HepG2 (cell line): ENCODE results near the gene METRN. TPM values are rescaled to one million over a fixed set of nuclear protein-coding genes. Genes with fewer than 3 reads are reported as not detected.

Experiments used
- ATAC-seq: fragments of 200-7000 bp; cut with Tn5 transposase; 3 replicates; pipeline ENCODE4 v1.9.1; 2020; ENCODE audit warnings: mild to moderate bottlenecking, moderate library complexity
- BruUV-seq: library from RNA; stranded (reverse); fragments of 400-500 nt; replicated peaks from 2 replicates; lab custom pipeline; 2021; lab: Mats Ljungman, UMichigan
- CTCF ChIA-PET: fragments of 300-600 bp; formaldehyde crosslinking; extraction: SDS; loops from one replicate; lab custom pipeline; 2021; ENCODE audit warnings: low total read pairs, inconsistent platforms, low intra/inter-chr PET ratio; lab: Yijun Ruan, JAX
- POLR2A ChIA-PET: fragments of 350-600 bp; sonication (Branson Sonifier 250); formaldehyde crosslinking; loops from one replicate; lab custom pipeline; 2020; ENCODE audit warnings: antibody characterized with exemption, inconsistent platforms; lab: Yijun Ruan, JAX
- DNase-seq: peaks from one replicate; pipeline ENCODE4 v3.0.0-alpha.2; 2015; ENCODE audit warnings: low spot score
- FAIRE-seq: peaks from 3 replicates; lab custom pipeline; 2011; peaks lifted over from hg19 to GRCh38; lab: Jason Lieb, UNC
- H2AFZ ChIP-seq: one replicate; pipeline ENCODE4 v1.6.1; 2011; ENCODE audit warnings: low read length, inconsistent platforms
- H3K27ac ChIP-seq: fragments of 300-600 bp; 3 replicates; pipeline ENCODE4 v1.8.0; 2011; ENCODE audit warnings: mixed run types, mild to moderate bottlenecking, mixed read lengths, low read length, inconsistent platforms; ENCODE audit not compliant: insufficient read depth; ENCODE audit errors: extremely low read length
- H3K27me3 ChIP-seq, 2 experiments: fragments of 200-600 bp in 1 of 2; 2 replicates in 1 of 2; 3 replicates in 1 of 2; pipeline versions ENCODE4 v1.6.0 to v1.8.0; 2011; ENCODE audit warnings: low read length in 2 of 2, mild to moderate bottlenecking in 2 of 2, moderate library complexity in 2 of 2, inconsistent platforms in 1 of 2; ENCODE audit not compliant: insufficient read depth in 2 of 2, control insufficient read depth in 1 of 2
- H3K36me3 ChIP-seq, 2 experiments: fragments of 200-600 bp in 1 of 2; replicated peaks in 1 of 2; 2 replicates in 1 of 2; 3 replicates in 1 of 2; pipeline versions ENCODE4 v1.5.1 to v1.8.0; 2011; ENCODE audit warnings: low read length in 2 of 2, inconsistent platforms in 1 of 2; ENCODE audit not compliant: insufficient read depth in 2 of 2, control insufficient read depth in 1 of 2
- H3K4me1 ChIP-seq: 2 replicates; pipeline ENCODE4 v1.5.1; 2012; ENCODE audit warnings: low read length, inconsistent platforms; ENCODE audit not compliant: insufficient read depth
- H3K4me2 ChIP-seq: 2 replicates; pipeline ENCODE4 v1.6.0; 2011; ENCODE audit warnings: low read depth, low read length, inconsistent platforms
- H3K4me3 ChIP-seq, 3 experiments: fragments of 200-600 bp in 1 of 3; sonication (generic), shearing (Covaris generic) in 1 of 3; replicated peaks in 1 of 3; 2 replicates each; pipeline ENCODE4 v1.5.1; 2011 to 2016; ENCODE audit warnings: low read length in 3 of 3, inconsistent platforms in 2 of 3, low read depth in 2 of 3, mild to moderate bottlenecking in 2 of 3, control low read depth in 1 of 3, mixed read lengths in 1 of 3; ENCODE audit not compliant: insufficient read depth in 1 of 3
- H3K79me2 ChIP-seq: one replicate; pipeline ENCODE4 v1.6.1; 2011; ENCODE audit warnings: low read length, inconsistent platforms; ENCODE audit not compliant: insufficient read depth
- H3K9ac ChIP-seq: 2 replicates; pipeline ENCODE4 v1.6.0; 2011; ENCODE audit warnings: mild to moderate bottlenecking, low read depth, low read length, inconsistent platforms; ENCODE audit not compliant: insufficient read depth
- H3K9me3 ChIP-seq: 2 replicates; pipeline ENCODE4 v1.5.1; 2012; ENCODE audit warnings: mild to moderate bottlenecking, low read length
- H4K20me1 ChIP-seq: 2 replicates; pipeline ENCODE4 v1.6.0; 2011; ENCODE audit warnings: inconsistent platforms, mild to moderate bottlenecking, low read length, moderate library complexity; ENCODE audit not compliant: insufficient read depth
- ARNT2 ChIP-seq: sonication (generic); formaldehyde crosslinking; IDR thresholded peaks from 2 replicates; pipeline ENCODE4 v1.8.0; 2022; ENCODE audit warnings: mild to moderate bottlenecking, low read depth, missing genetic modification reagents, moderate library complexity
- BCL6 ChIP-seq: IDR thresholded peaks from 2 replicates; pipeline ENCODE4 v1.6.1; 2016; ENCODE audit warnings: missing genetic modification reagents, missing compliant biosample characterization
- CCDC6 ChIP-seq: sonication (generic); formaldehyde crosslinking; IDR thresholded peaks from 2 replicates; pipeline ENCODE4 v1.8.1; 2022; ENCODE audit warnings: mild to moderate bottlenecking, missing genetic modification reagents, moderate library complexity
- GATA4 ChIP-seq: sonication (generic); IDR thresholded peaks from 2 replicates; pipeline ENCODE4 v1.6.1; 2016; ENCODE audit warnings: antibody characterized with exemption, low read depth, borderline replicate concordance
- HHEX ChIP-seq: IDR thresholded peaks from 2 replicates; pipeline ENCODE4 v1.6.1; 2016; ENCODE audit warnings: control low read depth
- KAT8 ChIP-seq: IDR thresholded peaks from 2 replicates; pipeline ENCODE4 v1.6.1; 2016; ENCODE audit warnings: missing genetic modification reagents, missing compliant biosample characterization
- MIXL1 ChIP-seq: IDR thresholded peaks from 2 replicates; pipeline ENCODE4 v1.6.1; 2016
- NFYB ChIP-seq: sonication (generic); formaldehyde crosslinking; IDR thresholded peaks from 2 replicates; pipeline ENCODE4 v1.4.0; 2020; ENCODE audit warnings: missing genetic modification reagents
- ONECUT2 ChIP-seq: sonication (generic); formaldehyde crosslinking; IDR thresholded peaks from 2 replicates; pipeline ENCODE4 v1.4.0; 2020; ENCODE audit warnings: missing genetic modification reagents
- PTBP1 ChIP-seq: fragments of 200-400 bp; formaldehyde crosslinking; IDR thresholded peaks from 2 replicates; pipeline ENCODE4 v1.6.1; 2018; ENCODE audit warnings: low read length, low read depth; ENCODE audit not compliant: poor library complexity, severe bottlenecking
- RFXANK ChIP-seq: IDR thresholded peaks from 2 replicates; pipeline ENCODE4 v1.6.1; 2016
- ZFP37 ChIP-seq: sonication (generic); formaldehyde crosslinking; IDR thresholded peaks from 2 replicates; pipeline ENCODE4 v1.4.0; 2020; ENCODE audit warnings: missing genetic modification reagents, borderline replicate concordance
- ZNF629 ChIP-seq: sonication (generic); formaldehyde crosslinking; conservative IDR thresholded peaks from 2 replicates; pipeline ENCODE4 v1.5.0; 2020; ENCODE audit warnings: missing genetic modification reagents
- ZNF777 ChIP-seq: sonication (generic); formaldehyde crosslinking; IDR thresholded peaks from 2 replicates; pipeline ENCODE4 v1.4.0; 2020; ENCODE audit warnings: missing genetic modification reagents
- ZSCAN31 ChIP-seq: sonication (generic); formaldehyde crosslinking; IDR thresholded peaks from 2 replicates; pipeline ENCODE4 v1.5.0; 2020; ENCODE audit warnings: low read depth, mild to moderate bottlenecking, missing genetic modification reagents
- WGBS: methylation state at CpG from one replicate; pipeline ENCODE4 v1.1.6; 2017; ENCODE audit warnings: low lambda C conversion rate; 5-methylcytosine and 5-hydroxymethylcytosine counted together
- in situ Hi-C: cut with HindIII; loops from 2 replicates; pipeline ENCODE4 v1.10.0; 2017; ENCODE audit warnings: low pct_unique_long_range_greater_than_20kb; ENCODE audit not compliant: extremely low pct_ligation_motif_present
- intact Hi-C: fragments of 100-400 bp; cut with micrococcal nuclease; formaldehyde crosslinking; loops from one replicate; pipeline ENCODE4 v1.10.0; 2022; ENCODE audit not compliant: unreplicated experiment
- polyA plus RNA-seq, 8 experiments: library from polyadenylated mRNA; depleted of rRNA in 3 of 8; stranded (reverse) in 7 of 8; unstranded in 1 of 8; fragments of >200 nt; fragmentation: Illumina TruSeq in 4 of 8; extraction: Trizol in 4 of 8; gene quantifications; 2 replicates each; pipeline versions ENCODE4 v1.2.1 to v1.2.3, GENCODE V29; 2011 to 2016; ENCODE audit warnings: low read depth in 4 of 8, missing spikeins in 1 of 8, mixed read lengths in 1 of 8; ENCODE audit not compliant: insufficient read depth in 1 of 8
- total RNA-seq, 5 experiments: library from RNA; depleted of rRNA; stranded (reverse); fragments of >200 nt; fragmentation: Illumina TruSeq; extraction: Trizol; gene quantifications; 2 replicates each; pipeline ENCODE4 v1.2.3, GENCODE V29; 2016; ENCODE audit warnings: low read depth in 1 of 5
- TF ChIP-seq, protein P1 (sequence below): sonication (generic); formaldehyde crosslinking; IDR thresholded peaks from 2 replicates; pipeline ENCODE4 v1.8.1; 2023; ENCODE audit warnings: mild to moderate bottlenecking, missing genetic modification reagents
- TF ChIP-seq, protein P2 (sequence below): sonication (generic); formaldehyde crosslinking; IDR thresholded peaks from 2 replicates; pipeline ENCODE4 v1.4.0; 2020; ENCODE audit warnings: mild to moderate bottlenecking, missing genetic modification reagents
- TF ChIP-seq, protein P3 (sequence below): sonication (generic); formaldehyde crosslinking; IDR thresholded peaks from 2 replicates; pipeline ENCODE4 v1.5.0; 2020; ENCODE audit warnings: missing genetic modification reagents
- TF ChIP-seq, protein P4 (sequence below): sonication (generic); formaldehyde crosslinking; IDR thresholded peaks from 2 replicates; pipeline ENCODE4 v1.4.0; 2020; ENCODE audit warnings: missing genetic modification reagents

The METRN gene
- total and polyA plus RNA-seq, 2 of the 13 experiments (the other 11 are each of a cell fraction or from before 2014, with no cell fraction given) = 25.5 to 46.1 TPM

DNA sequence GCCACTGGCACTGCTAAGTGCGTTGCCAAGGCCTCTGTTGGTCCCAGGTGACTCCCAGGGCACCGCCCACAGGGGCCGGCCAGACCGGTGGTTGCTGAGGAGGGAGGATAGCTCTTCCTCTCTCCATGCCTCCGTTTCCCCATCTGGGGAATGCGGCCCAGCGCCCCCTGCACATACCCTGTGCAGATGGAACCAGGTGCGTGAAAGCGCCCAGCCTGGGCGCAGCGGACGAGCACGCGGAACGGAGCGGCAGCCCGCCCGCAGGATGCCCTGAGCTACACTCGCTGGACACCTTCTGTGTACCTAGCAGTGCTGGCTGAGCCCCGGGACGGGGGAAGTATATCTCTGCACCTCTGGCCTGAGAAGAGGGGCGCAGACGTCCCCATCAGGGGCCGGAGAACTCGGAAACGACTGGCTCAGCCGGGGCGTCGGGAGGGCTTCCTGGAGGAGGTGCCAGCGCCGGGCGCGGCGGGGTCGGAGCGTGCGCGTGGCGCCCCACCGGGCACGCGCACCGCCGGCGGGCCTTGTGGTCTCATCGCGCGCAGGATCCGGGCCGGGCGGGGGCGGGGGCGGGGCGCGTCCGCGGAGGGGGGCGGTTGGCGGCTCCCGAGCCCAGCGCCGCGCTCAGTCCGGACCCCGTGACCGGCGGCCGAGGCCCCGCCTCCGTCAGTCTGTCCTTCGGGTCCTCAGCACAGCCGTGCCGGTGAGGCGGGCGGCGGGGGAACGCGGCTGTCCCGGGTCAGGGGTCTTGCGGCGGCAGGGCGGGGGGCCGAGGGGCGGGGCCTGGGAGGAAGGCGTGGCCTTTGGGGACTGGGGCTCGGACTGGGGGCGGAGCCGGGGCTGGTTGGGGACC is 11.7 kb downstream of the METRN start, which contains the start of the genes CCDC78 and HAGHL:
TSS of gene CCDC78 (minus strand) at position 6 of the 853 bp plus-strand sequence. CDS start 76 bp downstream, outside the sequence.
TSS of gene HAGHL (plus strand) at position 669 of the 853 bp plus-strand sequence. CDS start 404 bp downstream, outside the sequence.
- H3K4me2 ChIP-seq = peak within 1 kb of the TSS; percentile 94
- H3K9ac ChIP-seq = peak within 1 kb of the TSS; percentile 69
- H3K4me1 ChIP-seq = peaks cover 16% of the 10 kb centered on the region
- no peak within 1 kb of the TSS for H2AFZ ChIP-seq
- in situ Hi-C loops = no loop called here
- H3K36me3 ChIP-seq = no peaks in the 10 kb centered on the region
- no peak within 1 kb of the TSS for H3K27ac ChIP-seq
- H4K20me1 ChIP-seq = no peaks in the 10 kb centered on the region
- POLR2A ChIA-PET = interaction anchor here (1.1 to 2.6 kb wide), 5 partner anchors 11 to 34 kb away, joined by 3 to 14 read pairs (median 7); partner anchors contain the start of genes CIAO3 and MSLN
- DNase-seq (no peak), ATAC-seq (peak; percentile 19), FAIRE-seq (no peak)
- no peaks in the 10 kb centered on the region for H3K79me2 ChIP-seq
- no peaks in the 10 kb centered on the region for H3K9me3 ChIP-seq
- H3K27me3 ChIP-seq = peaks cover 0 to 3% of the 10 kb centered on the region in 2 experiments; a peak in 1 of 5 replicates
- intact Hi-C loops = no loop called here
- 7% methylated on average over 12 of the region's 88 CpGs for WGBS
- H3K4me3 ChIP-seq = peak within 1 kb of the TSS; percentile 57 to 82 (median 66)
- CTCF ChIA-PET = no interaction called here
- no TSS peak for BruUV-seq
- TF ChIP-seq, protein P1, sequence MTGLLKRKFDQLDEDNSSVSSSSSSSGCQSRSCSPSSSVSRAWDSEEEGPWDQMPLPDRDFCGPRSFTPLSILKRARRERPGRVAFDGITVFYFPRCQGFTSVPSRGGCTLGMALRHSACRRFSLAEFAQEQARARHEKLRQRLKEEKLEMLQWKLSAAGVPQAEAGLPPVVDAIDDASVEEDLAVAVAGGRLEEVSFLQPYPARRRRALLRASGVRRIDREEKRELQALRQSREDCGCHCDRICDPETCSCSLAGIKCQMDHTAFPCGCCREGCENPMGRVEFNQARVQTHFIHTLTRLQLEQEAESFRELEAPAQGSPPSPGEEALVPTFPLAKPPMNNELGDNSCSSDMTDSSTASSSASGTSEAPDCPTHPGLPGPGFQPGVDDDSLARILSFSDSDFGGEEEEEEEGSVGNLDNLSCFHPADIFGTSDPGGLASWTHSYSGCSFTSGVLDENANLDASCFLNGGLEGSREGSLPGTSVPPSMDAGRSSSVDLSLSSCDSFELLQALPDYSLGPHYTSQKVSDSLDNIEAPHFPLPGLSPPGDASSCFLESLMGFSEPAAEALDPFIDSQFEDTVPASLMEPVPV (CRISPR knock-in tag) = no peak
- TF ChIP-seq ZNF629 (CRISPR knock-in tag) (no peak), GATA4 (no peak), CCDC6 (CRISPR knock-in tag) (no peak), NFYB (CRISPR knock-in tag) (no peak), ZNF777 (CRISPR knock-in tag) (0 out of 2 replicates have a peak, but pooled peaks have one; percentile 16), ZFP37 (CRISPR knock-in tag) (no peak), RFXANK (CRISPR knock-in tag) (no peak), PTBP1 (no peak), ZSCAN31 (CRISPR knock-in tag) (no peak), MIXL1 (CRISPR knock-in tag) (no peak), KAT8 (CRISPR knock-in tag) (no peak), BCL6 (no peak), ONECUT2 (CRISPR knock-in tag) (no peak), HHEX (CRISPR knock-in tag) (no peak), ARNT2 (CRISPR knock-in tag) (no peak)
- TF ChIP-seq, protein P2, sequence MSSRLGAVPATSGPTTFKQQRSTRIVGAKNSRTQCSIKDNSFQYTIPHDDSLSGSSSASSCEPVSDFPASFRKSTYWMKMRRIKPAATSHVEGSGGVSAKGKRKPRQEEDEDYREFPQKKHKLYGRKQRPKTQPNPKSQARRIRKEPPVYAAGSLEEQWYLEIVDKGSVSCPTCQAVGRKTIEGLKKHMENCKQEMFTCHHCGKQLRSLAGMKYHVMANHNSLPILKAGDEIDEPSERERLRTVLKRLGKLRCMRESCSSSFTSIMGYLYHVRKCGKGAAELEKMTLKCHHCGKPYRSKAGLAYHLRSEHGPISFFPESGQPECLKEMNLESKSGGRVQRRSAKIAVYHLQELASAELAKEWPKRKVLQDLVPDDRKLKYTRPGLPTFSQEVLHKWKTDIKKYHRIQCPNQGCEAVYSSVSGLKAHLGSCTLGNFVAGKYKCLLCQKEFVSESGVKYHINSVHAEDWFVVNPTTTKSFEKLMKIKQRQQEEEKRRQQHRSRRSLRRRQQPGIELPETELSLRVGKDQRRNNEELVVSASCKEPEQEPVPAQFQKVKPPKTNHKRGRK (CRISPR knock-in tag) = no peak
- TF ChIP-seq, protein P3, sequence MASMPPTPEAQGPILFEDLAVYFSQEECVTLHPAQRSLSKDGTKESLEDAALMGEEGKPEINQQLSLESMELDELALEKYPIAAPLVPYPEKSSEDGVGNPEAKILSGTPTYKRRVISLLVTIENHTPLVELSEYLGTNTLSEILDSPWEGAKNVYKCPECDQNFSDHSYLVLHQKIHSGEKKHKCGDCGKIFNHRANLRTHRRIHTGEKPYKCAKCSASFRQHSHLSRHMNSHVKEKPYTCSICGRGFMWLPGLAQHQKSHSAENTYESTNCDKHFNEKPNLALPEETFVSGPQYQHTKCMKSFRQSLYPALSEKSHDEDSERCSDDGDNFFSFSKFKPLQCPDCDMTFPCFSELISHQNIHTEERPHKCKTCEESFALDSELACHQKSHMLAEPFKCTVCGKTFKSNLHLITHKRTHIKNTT (CRISPR knock-in tag) = no peak
- TF ChIP-seq, protein P4, sequence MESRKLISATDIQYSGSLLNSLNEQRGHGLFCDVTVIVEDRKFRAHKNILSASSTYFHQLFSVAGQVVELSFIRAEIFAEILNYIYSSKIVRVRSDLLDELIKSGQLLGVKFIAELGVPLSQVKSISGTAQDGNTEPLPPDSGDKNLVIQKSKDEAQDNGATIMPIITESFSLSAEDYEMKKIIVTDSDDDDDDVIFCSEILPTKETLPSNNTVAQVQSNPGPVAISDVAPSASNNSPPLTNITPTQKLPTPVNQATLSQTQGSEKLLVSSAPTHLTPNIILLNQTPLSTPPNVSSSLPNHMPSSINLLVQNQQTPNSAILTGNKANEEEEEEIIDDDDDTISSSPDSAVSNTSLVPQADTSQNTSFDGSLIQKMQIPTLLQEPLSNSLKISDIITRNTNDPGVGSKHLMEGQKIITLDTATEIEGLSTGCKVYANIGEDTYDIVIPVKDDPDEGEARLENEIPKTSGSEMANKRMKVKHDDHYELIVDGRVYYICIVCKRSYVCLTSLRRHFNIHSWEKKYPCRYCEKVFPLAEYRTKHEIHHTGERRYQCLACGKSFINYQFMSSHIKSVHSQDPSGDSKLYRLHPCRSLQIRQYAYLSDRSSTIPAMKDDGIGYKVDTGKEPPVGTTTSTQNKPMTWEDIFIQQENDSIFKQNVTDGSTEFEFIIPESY (CRISPR knock-in tag) = peak; percentile 49
